ENCODE measurements around the gene MED27.

Gene MED27

DNA sequence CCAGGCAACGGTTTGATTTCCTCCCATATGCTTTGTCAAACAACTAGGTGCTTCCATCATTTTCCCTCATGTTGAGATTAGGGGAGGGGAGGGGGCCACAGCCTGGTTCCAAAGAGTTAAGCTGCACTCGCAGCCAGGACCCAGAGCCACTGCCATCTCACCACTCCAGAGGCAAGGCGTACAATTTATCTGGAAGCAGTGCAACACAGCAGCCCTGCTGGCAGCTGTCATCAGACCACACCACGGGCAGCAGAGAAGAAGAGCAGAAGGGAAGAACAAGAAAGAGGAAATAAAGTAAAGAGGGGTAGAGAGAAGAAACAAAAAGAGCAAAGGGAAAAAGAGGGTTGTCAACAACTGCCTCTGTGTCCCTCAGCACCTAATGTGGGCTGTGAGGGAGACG is 38.9 kb downstream of the MED27 start:
- DNase-seq: no peak

DNA sequence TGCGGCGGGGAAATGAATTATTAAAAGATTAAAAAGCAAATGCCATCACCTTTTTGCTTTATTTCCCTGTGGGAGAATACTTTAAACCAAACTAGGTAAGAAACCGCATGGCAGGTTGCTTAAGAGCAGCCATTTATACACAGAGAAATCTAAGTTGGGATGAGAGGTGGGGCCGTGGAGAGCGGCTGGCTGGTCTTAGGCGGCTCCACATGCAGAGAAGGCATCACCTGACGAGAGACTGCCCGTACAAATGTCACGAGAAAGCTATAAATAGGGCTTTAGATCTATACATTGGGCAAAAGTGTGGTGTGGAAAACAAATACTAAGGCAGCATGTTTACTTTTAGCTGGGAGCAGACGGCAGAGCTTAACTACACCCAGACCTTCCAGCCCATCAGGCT is 39.4 kb downstream of the MED27 start:
- no peak for DNase-seq

DNA sequence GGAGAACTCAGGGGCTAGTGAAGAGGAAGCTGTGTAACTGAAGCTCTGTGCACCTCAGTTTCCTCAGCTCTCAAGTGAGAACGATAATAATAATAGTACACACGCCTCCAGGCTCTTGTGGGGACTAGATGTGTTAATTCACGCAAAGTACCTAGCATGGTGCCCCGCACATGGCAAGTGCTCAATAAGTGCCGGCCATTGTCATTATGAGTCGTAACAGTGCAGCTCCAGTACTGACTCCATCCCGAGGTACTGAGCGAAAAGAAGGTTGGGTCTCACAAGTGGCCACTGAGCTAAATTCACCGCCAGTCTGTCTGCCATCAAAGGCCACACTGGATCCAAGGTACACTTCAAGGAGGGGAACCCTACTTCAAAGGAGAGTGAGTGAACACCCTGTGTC is 40.4 kb downstream of the MED27 start:
- DNase-seq: no peak

DNA sequence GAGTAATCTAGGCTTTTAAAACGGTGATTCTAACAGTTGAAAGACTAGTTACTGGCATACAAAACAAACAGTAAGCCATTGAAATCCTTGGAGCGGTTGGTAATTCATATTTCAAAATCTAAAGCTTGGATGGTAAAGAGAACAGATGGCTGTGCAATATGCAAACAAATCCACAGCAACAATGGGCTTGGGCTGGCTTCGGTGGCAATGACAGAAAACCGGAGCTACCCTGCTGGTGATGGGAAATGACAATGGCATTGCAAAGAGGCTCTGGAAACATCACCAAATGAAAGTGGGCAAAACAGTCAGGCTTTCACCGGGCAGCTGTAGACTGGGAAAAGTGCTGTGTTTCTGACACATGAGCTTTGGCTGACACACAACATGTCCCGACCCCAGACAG is 42.2 kb downstream of the MED27 start:
- DNase-seq: no peak

DNA sequence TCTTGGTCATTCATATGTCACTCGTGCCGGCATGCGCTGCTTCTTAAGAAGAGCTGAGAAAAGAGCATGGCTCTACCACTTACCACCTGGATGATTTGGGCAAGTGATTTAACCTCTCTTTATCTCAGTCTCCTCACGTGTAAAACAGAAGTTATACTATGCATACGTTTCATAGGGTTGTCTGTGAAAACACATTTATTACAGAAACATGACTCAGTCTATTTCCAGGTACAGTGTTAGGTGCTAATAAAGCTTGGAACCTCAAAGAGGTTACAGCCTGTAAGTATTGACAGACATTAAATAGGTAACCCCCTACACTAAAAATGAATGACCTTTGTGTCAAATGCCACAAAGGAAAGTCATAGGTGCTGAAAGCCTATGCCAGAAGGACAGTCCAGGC is 43.1 kb downstream of the MED27 start:
- no peak for DNase-seq

DNA sequence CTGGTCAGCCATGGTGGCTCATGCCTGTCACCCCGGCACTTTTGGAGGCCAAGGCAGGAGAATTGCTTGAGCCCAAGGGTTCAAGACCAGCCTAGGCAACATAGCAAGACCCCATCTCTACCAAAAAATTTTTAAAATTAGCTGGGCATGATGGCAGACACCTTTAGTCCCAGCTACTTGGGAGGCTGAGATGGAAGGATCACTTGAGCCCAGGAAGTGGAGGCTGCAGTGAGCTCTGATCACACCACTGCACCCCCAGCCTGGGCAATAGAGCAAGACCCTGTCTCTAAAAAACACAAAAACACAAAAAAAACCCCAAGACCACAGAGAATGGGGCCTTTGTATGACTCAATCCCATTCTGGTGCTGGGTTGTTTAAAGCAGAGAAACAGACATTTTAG is 44.0 kb downstream of the MED27 start:
- no peak for DNase-seq

DNA sequence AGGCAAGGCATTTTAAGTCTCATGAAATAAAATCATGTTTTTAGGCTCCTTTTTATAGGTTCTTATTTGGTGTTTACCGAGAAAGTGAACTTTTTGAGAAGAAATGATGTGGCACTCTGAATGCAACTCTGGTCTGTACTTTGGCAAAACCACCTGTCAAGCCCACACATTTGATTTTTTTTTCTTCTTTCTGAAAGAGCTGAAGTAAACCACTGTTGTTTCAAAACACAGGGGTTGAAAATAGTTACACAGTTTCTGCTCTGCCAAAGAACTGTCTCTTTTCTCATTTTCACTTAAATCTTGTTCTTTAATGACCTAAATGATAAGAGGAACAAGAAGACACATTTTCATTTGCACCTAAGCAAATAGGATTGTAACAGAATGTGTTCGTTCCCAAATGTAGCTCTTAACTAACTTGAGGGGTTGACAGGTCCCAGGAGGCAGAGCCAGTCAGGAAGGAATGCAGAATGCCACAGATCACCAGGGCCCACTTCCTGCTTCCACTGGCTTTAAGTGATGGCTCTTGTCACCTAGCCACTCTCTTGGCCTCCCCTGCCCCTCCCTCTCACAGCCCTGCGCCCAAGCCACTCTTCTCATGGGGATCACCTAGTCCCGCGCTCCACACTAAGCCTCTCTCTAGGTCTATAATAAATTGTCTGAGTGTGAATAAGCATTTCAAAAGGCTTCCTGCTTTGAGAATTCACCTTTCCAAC is 47.3 kb downstream of the MED27 start:
- DNase-seq: no peak

DNA sequence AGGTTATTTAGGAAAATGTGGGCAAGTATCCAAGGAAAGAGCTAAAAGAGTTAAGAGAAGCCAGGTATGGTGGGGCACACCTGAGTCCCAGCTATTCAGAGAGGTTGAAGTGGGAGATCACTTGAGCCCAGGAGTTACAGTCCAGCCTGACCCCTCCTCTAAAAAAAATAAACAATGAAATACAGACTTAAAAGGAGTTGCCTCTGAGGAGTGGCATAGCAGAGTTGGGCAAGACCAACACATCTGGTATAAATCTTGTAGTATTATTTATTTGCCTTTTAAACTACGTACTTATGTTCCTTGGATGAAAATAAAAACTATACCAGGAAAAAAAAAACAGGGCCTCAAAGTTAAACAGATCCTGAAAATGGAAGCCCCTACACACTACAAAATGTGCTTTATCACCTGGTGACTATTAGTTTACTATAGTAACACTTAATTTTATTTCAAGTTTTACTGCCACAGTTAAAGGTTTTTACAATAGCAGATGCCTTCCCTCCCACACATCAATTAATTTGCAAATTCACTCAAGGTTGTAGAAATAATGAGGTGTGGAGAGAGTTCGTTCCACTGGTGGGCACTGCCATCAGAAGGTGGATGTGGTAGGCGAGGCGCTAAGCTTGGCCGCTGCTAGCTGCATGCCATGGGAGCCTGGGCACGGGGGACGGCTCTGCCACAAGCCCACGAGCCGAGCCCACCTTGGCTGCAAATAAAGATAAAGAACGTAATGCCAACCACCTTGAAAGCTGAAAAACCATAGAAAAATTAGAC is 48.0 kb downstream of the MED27 start:
- DNase-seq: no peak

DNA sequence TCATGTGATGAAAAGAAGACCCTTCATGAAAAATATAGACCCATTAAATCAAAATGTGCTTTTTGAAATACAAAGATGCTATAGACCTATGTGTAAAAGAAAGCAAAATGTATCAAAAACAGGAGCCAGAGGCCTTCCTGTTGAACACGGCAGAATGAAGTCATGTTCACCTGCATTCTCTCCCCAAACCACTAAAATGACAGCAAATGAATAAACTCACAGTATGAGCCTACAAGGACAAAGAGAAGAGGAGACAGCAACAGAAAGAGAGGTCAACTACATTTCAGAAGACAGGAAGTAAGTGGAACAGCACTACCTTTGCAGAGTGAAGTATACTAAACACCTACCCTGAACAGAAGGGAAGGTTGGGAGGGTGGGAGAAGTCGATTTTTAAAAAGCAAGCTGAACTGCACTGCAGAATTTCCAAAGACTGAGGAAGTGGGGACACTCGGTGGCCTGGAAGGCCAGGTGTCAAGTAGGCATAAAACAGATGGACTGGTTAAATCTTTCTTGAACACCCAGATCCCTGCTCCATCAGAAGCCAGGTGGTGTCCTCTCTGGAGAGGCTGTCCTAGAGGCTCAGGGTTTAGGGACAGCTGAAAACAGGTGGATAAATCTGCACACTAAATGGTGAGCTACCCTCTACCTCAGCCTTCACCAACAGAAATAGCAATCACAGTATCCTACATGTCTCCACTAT is 48.9 kb downstream of the MED27 start:
- DNase-seq: no peak

DNA sequence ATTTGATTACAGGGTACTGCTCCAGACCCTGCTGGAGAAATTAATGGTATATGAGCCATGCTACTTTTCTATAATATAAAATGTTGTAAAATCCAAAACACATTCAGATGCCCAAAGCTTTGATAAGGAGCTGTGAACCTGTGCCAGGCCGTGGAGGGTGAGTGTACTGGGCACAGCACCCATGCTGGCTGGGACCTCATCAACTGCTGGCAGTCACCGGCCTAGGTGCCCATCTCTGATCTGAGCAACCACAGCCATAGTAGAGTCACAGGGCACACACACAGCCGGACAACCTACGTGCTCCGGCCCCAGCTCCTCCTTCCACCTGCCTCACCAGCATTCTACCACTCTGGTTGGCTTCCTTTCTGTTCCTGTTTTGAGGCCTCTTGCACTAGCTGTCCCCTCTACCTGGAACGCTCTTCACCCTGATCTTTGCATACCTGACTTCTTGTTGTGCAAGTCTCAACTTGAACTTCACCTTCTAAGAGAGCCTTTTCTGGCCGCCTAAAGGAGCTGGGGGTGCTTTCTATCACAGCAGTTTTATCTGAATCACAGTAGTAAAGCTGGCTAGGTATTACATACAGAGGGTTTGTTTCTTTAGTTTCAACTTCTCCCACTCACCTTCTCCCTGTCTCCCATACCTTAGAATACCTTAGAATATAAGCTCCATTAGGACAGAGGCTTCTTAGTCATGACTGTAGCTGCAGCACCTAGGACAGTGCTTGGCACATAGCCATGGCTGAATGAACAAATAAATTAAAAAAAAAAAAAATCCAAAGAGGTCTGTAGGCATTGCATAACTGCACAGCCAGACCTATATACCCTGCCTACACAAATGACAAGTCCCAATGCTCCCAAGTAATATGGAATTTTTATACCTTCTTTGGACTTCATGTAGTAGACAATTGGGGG is 51.7 kb downstream of the MED27 start:
- DNase-seq: no peak

DNA sequence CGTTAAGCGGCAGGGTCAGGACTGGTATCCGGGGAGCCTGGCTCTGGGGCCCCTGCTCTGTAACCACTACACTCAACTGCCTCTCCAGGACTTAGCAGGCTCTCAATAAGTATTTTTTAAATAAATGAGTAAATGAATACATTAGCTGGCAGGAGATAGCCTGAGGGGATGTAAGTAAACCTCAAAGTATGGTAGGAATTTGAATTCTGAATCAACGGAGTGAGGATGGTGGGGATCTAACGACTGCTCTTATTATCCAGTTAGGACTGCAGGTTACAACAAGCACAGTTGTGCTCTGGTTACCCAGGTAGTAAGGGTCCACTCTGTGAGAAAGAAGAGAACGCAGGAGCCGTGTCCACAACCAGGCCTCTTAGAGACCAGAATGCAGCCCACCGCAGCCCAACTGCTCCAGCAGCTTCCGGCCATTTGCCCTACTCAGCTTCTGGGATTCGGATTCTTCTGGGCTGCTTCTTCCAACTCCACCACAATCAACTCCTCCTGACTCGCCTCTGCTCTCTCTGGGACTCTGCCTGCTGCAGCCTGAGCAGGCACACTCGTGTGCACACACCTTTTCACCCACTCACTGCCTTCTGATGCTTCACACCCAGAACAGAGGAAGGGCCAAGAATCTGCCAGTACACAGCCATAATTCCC is 52.6 kb downstream of the MED27 start:
- no peak for DNase-seq

DNA sequence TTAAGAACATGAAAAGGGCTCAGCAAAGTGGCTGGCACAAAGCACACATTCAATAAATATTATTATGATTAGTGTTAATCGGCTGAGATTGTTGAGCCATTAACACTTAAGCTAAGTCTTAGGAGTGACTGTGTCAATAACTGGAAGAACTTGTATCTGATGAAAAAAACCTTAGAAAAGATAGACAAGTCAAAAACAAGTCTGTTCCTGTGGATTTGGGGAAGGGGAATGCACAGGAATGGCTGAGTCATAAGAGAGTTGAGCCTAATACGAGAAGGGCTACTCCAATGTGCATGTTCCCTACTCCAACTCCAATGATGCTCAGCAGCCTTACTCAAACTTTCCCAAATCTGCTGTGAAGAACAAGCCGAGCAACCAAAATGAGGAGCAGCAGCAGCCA is 53.9 kb downstream of the MED27 start:
- DNase-seq: no peak

DNA sequence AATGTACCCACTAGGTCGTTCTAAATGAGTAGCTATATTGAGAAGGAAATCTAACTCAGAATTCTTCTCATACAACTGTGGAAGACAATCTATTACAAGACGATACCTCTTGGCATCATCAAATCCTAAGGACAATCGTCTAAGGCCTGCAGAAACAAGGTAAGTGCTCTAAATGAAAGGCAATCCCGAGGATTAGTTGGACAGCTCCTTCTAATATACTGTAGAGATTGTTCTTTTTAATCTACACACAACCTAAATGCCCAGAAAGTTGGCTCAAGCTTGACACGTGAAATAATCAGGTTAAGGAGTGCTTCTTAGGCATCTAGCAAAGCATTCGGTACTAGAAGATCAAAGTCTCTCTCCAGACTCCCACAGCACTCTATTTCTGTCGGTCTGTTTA is 55.1 kb downstream of the MED27 start:
- no peak for DNase-seq

DNA sequence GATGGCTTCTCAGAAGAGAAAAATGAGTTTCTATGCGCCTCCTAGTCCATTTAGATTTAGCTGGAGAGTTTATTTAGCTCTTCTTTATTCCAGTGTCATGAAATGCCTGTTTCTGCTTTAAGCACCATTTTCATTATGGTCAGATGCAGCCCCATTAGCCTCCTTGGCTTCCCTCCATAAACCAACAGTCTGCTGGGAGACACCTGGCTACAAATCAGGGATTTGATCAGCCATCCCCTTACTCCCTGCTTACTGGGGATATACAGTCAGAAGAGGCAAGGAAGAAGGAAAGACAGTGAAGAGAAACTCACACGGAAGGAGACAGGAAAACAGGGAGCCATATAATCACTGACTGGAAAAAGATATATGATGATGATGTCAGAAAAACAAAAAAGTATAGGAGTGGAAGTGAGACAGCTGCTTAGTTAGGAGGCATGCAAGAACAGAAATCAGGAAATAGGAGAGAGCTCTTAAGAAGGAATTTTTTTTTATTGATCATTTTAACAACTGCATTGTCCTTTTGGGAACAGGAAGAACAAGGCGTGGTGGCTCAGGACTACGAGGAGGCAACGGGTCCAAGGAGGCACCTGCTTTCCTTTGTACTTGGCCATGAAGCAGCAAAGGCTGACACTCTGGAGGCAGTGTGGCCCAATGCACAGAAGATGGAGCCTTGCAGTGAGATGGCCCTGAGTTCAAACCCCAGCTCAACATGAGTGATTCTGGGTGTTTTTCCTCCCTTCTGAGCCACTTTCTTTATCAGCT is 56.1 kb downstream of the MED27 start:
- DNase-seq: no peak

DNA sequence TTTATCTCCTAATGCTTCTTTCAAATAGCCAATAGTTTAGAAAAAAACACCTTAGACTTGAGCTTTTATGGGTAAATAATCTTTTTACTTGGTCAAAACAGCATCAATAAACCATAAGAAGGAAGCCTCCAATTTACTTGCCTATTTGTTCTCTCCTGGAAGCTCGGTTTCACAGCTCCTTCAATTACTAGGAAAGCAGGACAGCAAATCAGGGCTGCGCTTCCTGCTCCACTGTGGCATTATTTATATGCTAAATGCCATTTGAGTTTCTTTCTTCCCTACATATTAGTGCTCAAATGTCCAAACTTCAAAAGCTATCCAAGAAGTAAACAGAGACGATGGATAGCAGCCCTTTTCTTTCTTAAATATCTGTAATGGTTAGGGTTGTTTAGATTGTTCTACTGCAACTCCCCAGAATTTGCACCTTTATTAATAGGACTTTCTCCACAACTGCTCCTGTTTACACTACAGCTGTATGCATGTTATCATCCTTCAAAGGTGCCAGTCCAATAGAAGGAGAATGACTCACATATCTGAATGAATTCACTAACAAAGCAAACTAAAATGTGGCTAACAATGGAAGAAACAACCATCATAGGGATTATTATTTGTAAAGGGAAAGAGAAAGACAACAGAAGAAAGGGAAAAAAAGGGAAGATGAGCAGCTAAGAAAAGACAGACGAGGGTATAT is 58.7 kb downstream of the MED27 start:
- no peak for DNase-seq

DNA sequence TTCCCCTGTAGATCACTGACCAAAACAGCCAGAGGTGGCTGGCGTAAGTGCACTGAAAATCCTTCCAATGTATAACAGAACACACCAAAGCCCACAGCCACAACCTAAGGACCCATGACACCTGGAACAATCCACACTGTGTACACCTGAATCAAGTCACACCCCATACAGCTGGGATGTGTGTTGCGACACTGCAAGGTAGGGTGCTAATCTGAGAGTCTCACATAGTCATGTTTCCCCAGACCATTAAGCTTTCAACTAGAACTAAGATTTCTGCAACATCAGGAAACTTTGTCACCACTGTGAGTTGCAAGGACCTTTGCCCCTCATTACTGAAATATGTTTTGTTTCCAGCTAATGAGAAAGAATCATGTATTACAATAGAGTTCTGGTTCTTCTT is 59.4 kb downstream of the MED27 start:
- DNase-seq: peak in 2 of 4 experiments; percentile 25 to 28

DNA sequence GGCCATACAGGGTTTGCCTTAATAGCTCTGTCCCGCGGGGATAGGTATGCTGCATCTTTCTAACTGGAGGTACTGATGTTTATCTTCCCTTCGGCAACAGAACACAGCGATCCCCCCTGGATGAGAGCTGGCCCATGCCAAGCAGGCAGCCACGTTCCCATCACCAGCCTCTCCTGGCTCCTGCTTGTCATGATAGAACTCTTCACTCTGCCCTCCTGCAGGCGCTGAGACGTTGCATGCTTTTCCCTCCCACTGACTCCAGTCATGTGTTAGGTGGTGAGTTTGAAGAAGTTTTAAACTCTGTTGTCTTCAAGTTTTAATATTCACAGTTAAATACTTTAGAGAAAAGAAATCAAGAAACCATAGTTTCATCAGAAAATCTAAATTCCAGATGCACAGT is 60.0 kb downstream of the MED27 start:
- no peak for DNase-seq

DNA sequence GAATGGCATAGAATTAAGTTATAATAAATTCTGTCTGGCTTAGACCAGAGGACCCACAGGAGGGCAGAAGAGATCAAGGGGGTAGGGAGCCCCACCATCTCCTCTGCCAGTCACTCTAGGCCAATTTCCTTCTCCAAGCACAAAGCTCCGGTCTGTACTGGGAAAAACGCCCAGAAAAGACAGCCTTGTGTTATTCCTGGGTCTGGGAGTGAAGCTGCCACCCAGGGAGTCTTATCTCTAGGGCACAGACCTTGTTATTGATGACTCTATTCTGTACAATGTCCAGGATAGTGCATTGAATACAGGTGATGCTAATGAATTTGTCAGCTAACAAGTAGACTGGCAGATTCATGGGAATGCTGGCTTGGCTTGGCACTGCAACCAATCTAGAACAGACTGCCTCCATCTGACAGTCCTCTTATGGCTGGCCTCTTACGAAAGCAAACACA is 60.7 kb downstream of the MED27 start:
- no peak for DNase-seq

DNA sequence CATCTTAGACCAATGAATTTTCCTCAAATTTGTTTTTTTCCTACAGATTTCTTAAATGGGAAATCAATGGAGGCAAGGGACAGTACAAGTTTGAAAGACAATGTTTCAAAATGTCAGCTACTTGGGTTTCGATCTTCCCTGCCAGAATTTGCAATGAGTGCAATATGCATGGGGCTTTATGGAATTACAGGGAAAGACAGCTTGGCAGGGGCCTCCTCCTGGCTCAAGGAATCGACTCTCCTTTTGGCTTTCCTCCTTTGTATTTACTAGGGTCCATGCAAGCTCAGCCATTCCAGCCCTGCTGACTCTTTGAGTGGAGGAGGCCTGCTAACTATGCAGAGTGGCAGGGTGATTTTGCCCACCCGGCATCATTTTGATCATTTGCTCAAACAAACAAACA is 63.2 kb downstream of the MED27 start:
- DNase-seq: no peak

DNA sequence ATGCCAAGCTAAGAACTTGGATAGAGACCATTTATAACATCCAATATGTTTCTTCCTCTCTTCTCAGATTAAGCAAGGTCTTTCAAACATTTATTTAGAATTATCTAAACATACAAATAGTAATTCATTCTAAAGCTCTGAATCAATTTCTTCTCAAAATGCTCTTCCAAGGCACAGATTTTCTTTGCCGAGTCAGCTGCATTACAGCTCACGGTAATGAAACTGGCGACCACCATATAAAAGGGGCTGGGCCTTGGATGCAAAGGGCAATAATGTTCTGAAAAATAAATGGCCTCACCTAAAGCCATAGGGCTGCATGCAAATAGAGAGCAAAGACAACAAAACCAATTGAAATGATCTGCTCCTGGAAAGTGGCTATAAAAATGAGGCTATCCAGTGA is 63.8 kb downstream of the MED27 start:
- no peak for DNase-seq
